HCT116 (cell line): ENCODE data around the gene NKAP.

Source experiments
- CEBPB ChIP-seq: IDR thresholded peaks from 2 replicates; pipeline ENCODE4 v1.6.1; 2012; ENCODE audit warnings: low read depth
- CTCF ChIP-seq, 3 experiments: fragments of 200-600 bp in 1 of 3; sonication (generic) in 1 of 3; IDR thresholded peaks in 2 of 3; conservative IDR thresholded peaks in 1 of 3; 2 replicates each; pipeline ENCODE4 v1.5.1; 2012 to 2017; ENCODE audit warnings: low read depth in 2 of 3, low read length in 2 of 3, antibody characterized with exemption in 1 of 3, borderline replicate concordance in 1 of 3, control low read depth in 1 of 3, mild to moderate bottlenecking in 1 of 3, mixed read lengths in 1 of 3, mixed run types in 1 of 3, moderate library complexity in 1 of 3; ENCODE audit not compliant: insufficient read depth in 1 of 3
- EGR1 ChIP-seq: IDR thresholded peaks from 2 replicates; pipeline ENCODE4 v1.6.1; 2012; ENCODE audit warnings: low read depth
- EZH2 ChIP-seq: fragments of 200-600 bp; sonication (generic); IDR thresholded peaks from 2 replicates; pipeline ENCODE4 v1.6.1; 2017; ENCODE audit warnings: antibody characterized with exemption, mixed run types
- POLR2A ChIP-seq: IDR thresholded peaks from 2 replicates; pipeline ENCODE4 v1.7.0; 2011; ENCODE audit warnings: borderline replicate concordance; ENCODE audit not compliant: insufficient read depth, insufficient read length; ENCODE audit errors: extremely low read depth
- POLR2AphosphoS5 ChIP-seq: IDR thresholded peaks from 2 replicates; pipeline ENCODE4 v1.6.1; 2011; ENCODE audit warnings: mild to moderate bottlenecking, low read depth, low read length, moderate library complexity
- RAD21 ChIP-seq: IDR thresholded peaks from 2 replicates; pipeline ENCODE4 v1.6.1; 2012; ENCODE audit warnings: low read depth, mild to moderate bottlenecking
- SIN3A ChIP-seq: IDR thresholded peaks from 2 replicates; pipeline ENCODE4 v1.6.1; 2012; ENCODE audit warnings: low read depth
- SP1 ChIP-seq: IDR thresholded peaks from 2 replicates; pipeline ENCODE4 v1.6.1; 2012; ENCODE audit warnings: low read depth
- YY1 ChIP-seq: IDR thresholded peaks from 2 replicates; pipeline ENCODE4 v1.6.1; 2011; ENCODE audit warnings: low read length, low read depth, moderate library complexity, mild to moderate bottlenecking; ENCODE audit not compliant: insufficient replicate concordance; ENCODE audit errors: extremely low read depth
- ZBTB33 ChIP-seq: IDR thresholded peaks from 2 replicates; pipeline ENCODE4 v1.6.1; 2011; ENCODE audit warnings: mild to moderate bottlenecking, low read length, moderate library complexity; ENCODE audit not compliant: insufficient replicate concordance; ENCODE audit errors: extremely low read depth
- ZFX ChIP-seq: fragments of 450-650 bp; IDR thresholded peaks from 2 replicates; pipeline ENCODE4 v1.6.1; 2017
- ZNF274 ChIP-seq: fragments of 200-500 bp; sonication (Bioruptor generic); IDR thresholded peaks from 2 replicates; pipeline ENCODE4 v1.6.1; 2014; ENCODE audit warnings: mild to moderate bottlenecking, low read depth, low read length, inconsistent platforms

- no peak for TF ChIP-seq SIN3A
- TF ChIP-seq CTCF (IDR thresholded peaks at IDR 0.05 in 2 of 3, conservative IDR thresholded peaks at IDR 0.05 in 1 of 3; ENCODE audit: borderline replicate concordance in 1 of 3, insufficient read depth in 1 of 3, low read depth in 2 of 3, low read length in 2 of 3) = no peak
- no peak for TF ChIP-seq POLR2AphosphoS5
- no peak for TF ChIP-seq ZFX
- TF ChIP-seq EZH2 = no peak
- TF ChIP-seq POLR2A = no peak
- TF ChIP-seq SP1 = no peak
- TF ChIP-seq YY1 = no peak
- no peak for TF ChIP-seq RAD21
- TF ChIP-seq ZNF274 = no peak
- no peak for TF ChIP-seq CEBPB
- no peak for TF ChIP-seq ZBTB33
- TF ChIP-seq EGR1 = no peak
Observed at GRCh38 chrX:119941336-119941735, 2.2 kb downstream of the NKAP start.
